B cell (primary cell): ENCODE measurements around the gene LGALS3.

Experiments
- CTCF ChIP-seq: fragments of 200-600 bp; IDR thresholded peaks from one replicate; pipeline ENCODE4 v1.8.0; 2022; ENCODE audit warnings: antibody characterized with exemption, mild to moderate bottlenecking
- EZH2 ChIP-seq: IDR thresholded peaks from 2 replicates; pipeline ENCODE4 v1.6.1; 2012; ENCODE audit warnings: borderline replicate concordance, low read depth, mild to moderate bottlenecking, moderate library complexity, low read length; ENCODE audit not compliant: insufficient read depth, poor library complexity, severe bottlenecking

GRCh38 chr14:55092341-55092740, 36.7 kb upstream of the LGALS3 start:
- TF ChIP-seq CTCF (no peak), EZH2 (no peak)
